Vagina (tissue), 2 donors: ENCODE results near the gene OR52A5. TPM values are rescaled to one million over a fixed set of nuclear protein-coding genes. Genes with fewer than 3 reads are reported as not detected.
"Not testable (repeated sequence)": the region's sequence is repeated elsewhere in the genome, so short reads cannot be mapped to it uniquely, and the experiment has no call there.

ENCODE experiments used
- DNase-seq, 2 donors: peaks; one replicate each; pipeline ENCODE4 v3.0.0-alpha.2; 2017; ENCODE audit errors: extremely low spot score in 2 of 2
- H3K27ac ChIP-seq: fragments of 200-600 bp; sonication (generic); one replicate; pipeline ENCODE4 v1.5.1; 2019
- H3K27me3 ChIP-seq: fragments of 200-600 bp; sonication (generic); one replicate; pipeline ENCODE4 v1.5.1; 2019
- H3K36me3 ChIP-seq, 2 donors: fragments of 200-600 bp; sonication (generic); one replicate each; pipeline ENCODE4 v1.5.1; 2017 to 2019
- H3K4me1 ChIP-seq: fragments of 200-600 bp; sonication (generic); one replicate; pipeline ENCODE4 v1.5.1; 2019
- H3K4me3 ChIP-seq, 2 donors: fragments of 200-600 bp; sonication (generic); 1 replicate in 1 of 2; 2 replicates in 1 of 2; pipeline ENCODE4 v1.5.1; 2016 to 2019
- H3K9me3 ChIP-seq: fragments of 200-600 bp; sonication (generic); one replicate; pipeline ENCODE4 v1.5.1; 2019
- CTCF ChIP-seq, 3 experiments: fragments of 450-650 bp in 2 of 3; fragments of 200-600 bp in 1 of 3; sonication (generic) in 1 of 3; IDR thresholded peaks; one replicate each; pipeline ENCODE4 v1.5.1; 2017 to 2019; ENCODE audit warnings: antibody characterized with exemption in 3 of 3, mild to moderate bottlenecking in 2 of 3, moderate library complexity in 2 of 3
- POLR2A ChIP-seq, 2 donors: fragments of 450-650 bp; IDR thresholded peaks; one replicate each; pipeline ENCODE4 v1.6.1; 2017; ENCODE audit warnings: antibody characterized with exemption in 2 of 2, mild to moderate bottlenecking in 2 of 2, moderate library complexity in 2 of 2
- POLR2AphosphoS5 ChIP-seq, 2 donors: sonication (generic); formaldehyde crosslinking; IDR thresholded peaks; one replicate each; pipeline ENCODE4 v1.9.0; 2017; ENCODE audit warnings: antibody characterized with exemption in 2 of 2, mild to moderate bottlenecking in 2 of 2, low read depth in 1 of 2; ENCODE audit not compliant: insufficient read depth in 1 of 2
- intact Hi-C: fragments of 100-400 bp; cut with DNase I; formaldehyde crosslinking; loops from one replicate; pipeline ENCODE4 v1.15.1; 2023
- total RNA-seq: library from RNA; depleted of rRNA; stranded (reverse); fragments of >200 nt; gene quantifications from one replicate; pipeline ENCODE4 v1.2.3, GENCODE V29; 2016

OR52A5 gene
- total RNA-seq, 1 donor from 2014 or later = not detected

- Histone ChIP-seq H3K27ac (no peak overlapping the region), H3K27me3 (no peaks in the 10 kb centered on the region), H3K9me3 (no peaks in the 10 kb centered on the region), H3K36me3 (no peaks in the 10 kb centered on the region), H3K4me3 (no peak overlapping the region), H3K4me1 (no peaks in the 10 kb centered on the region)
- TF ChIP-seq POLR2AphosphoS5 (IDR thresholded peaks at IDR 0.05; ENCODE audit: insufficient read depth in 1 of 2, low read depth in 1 of 2) = no peak
- TF ChIP-seq CTCF (IDR thresholded peaks at IDR 0.05) = no peak
- no peak for TF ChIP-seq POLR2A (IDR thresholded peaks at IDR 0.05)
- DNase-seq = no peak
- intact Hi-C loops = no loop called here
Observed at GRCh38 chr11:5159806-5160205, 21.6 kb upstream of the OR52A5 start.

- H3K36me3 ChIP-seq = no peaks in the 10 kb centered on the region
- no peak for DNase-seq
- H3K4me1 ChIP-seq = no peaks in the 10 kb centered on the region
- no peaks in the 10 kb centered on the region for H3K27me3 ChIP-seq
- H3K9me3 ChIP-seq = no peaks in the 10 kb centered on the region
- no peak within 1 kb of the TSS for H3K4me3 ChIP-seq
- TF ChIP-seq POLR2AphosphoS5 (IDR thresholded peaks at IDR 0.05; ENCODE audit: insufficient read depth in 1 of 2, low read depth in 1 of 2) = no peak
- TF ChIP-seq POLR2A (IDR thresholded peaks at IDR 0.05) = no peak
- no peak for TF ChIP-seq CTCF (IDR thresholded peaks at IDR 0.05)
- H3K27ac ChIP-seq = no peak within 1 kb of the TSS
- intact Hi-C loops = no loop called here
Observed at GRCh38 chr11:5154657-5155056, 16.5 kb upstream of the OR52A5 start, which contains the start of gene OR52A1. OR52A1 (minus strand) TSS chr11:5154757; CDS start chr11:5152369, 2,388 bp downstream.

- TF ChIP-seq CTCF (IDR thresholded peaks at IDR 0.05) = no peak
- no peak for TF ChIP-seq POLR2AphosphoS5 (IDR thresholded peaks at IDR 0.05; ENCODE audit: insufficient read depth in 1 of 2, low read depth in 1 of 2)
- TF ChIP-seq POLR2A (IDR thresholded peaks at IDR 0.05) = no peak
- no peak for DNase-seq
- Histone ChIP-seq H3K4me1 (no peaks in the 10 kb centered on the region), H3K36me3 (no peaks in the 10 kb centered on the region), H3K9me3 (no peaks in the 10 kb centered on the region), H3K4me3 (no peak overlapping the region), H3K27ac (no peak overlapping the region), H3K27me3 (no peaks in the 10 kb centered on the region)
- intact Hi-C loops = no loop called here
Observed at GRCh38 chr11:5153574-5154431, 15.6 kb upstream of the OR52A5 start.

- TF ChIP-seq POLR2AphosphoS5 (IDR thresholded peaks at IDR 0.05; ENCODE audit: insufficient read depth in 1 of 2, low read depth in 1 of 2) = no peak
- TF ChIP-seq POLR2A (IDR thresholded peaks at IDR 0.05) = no peak
- no peak for TF ChIP-seq CTCF (IDR thresholded peaks at IDR 0.05)
- no peaks in the 10 kb centered on the region for H3K27me3 ChIP-seq
- H3K9me3 ChIP-seq = no peaks in the 10 kb centered on the region
- H3K4me1 ChIP-seq = no peaks in the 10 kb centered on the region
- H3K4me3 ChIP-seq = no peak overlapping the region
- no peaks in the 10 kb centered on the region for H3K36me3 ChIP-seq
- no peak for DNase-seq
- H3K27ac ChIP-seq = no peak overlapping the region
- intact Hi-C loops = no loop called here
Observed at GRCh38 chr11:5151713-5152153, 13.6 kb upstream of the OR52A5 start.

GRCh38 chr11:5144206-5144605 is 6.0 kb upstream of the OR52A5 start:
- H3K27ac ChIP-seq, intact Hi-C loops, H3K4me3 ChIP-seq, H3K9me3 ChIP-seq, H3K27me3 ChIP-seq, H3K4me1 ChIP-seq, H3K36me3 ChIP-seq, DNase-seq: not testable (repeated sequence)
